Measurements from ENCODE around the gene LENG1.
A peak's percentile ranks its signal among the peaks of the same experiment; 100 is the strongest.

The LENG1 gene

DNA sequence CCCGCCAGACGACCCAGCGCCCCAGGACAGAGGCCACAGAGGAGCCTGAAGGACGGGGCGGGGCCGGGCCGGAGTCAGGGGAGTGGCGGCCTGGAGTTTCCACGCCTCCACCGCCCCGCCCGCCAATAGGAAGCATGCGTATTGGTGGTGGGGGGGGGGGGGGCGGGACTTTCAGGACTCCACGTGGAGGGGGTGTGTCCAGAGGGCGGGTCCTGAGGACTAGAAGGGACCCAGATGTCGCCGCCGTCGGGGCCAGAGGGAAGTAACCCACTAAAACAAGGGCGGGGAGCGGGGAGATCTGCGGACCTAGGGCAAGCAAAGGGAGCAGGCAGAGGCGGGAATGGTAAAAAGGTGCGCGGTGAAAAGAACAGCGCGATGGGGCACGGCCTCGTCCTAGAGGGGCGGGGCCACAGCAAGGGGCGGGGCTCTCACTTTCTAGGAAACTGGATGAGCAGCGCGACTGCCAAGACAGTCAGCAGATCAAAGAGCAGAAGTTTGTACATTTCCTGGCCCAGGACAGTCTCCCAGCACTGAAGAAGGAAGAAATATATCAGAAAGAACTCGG, 2.8 kb upstream of the LENG1 start:
- DNase-seq: peak; percentile 70

DNA sequence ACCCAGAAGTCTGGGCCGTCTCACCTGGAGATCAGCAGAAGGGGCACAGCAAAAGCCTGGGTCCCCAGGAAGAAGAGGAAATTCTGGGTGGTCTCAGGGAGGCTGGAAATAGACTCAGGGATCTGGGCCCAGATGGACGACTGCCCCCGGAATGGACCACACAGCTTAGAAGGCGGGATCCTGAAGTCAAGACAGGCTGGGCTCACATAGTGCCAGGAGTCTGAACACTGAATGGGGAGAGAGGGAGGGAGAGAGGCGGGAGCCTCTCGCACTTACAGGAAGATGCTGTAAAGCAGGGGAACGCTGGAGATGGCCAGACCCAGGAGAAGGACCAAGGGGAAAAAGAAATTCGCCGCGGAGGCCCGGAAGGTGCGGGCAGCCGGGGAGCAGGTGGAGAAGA, 1.3 kb upstream of the LENG1 start:
- DNase-seq: no peak

DNA sequence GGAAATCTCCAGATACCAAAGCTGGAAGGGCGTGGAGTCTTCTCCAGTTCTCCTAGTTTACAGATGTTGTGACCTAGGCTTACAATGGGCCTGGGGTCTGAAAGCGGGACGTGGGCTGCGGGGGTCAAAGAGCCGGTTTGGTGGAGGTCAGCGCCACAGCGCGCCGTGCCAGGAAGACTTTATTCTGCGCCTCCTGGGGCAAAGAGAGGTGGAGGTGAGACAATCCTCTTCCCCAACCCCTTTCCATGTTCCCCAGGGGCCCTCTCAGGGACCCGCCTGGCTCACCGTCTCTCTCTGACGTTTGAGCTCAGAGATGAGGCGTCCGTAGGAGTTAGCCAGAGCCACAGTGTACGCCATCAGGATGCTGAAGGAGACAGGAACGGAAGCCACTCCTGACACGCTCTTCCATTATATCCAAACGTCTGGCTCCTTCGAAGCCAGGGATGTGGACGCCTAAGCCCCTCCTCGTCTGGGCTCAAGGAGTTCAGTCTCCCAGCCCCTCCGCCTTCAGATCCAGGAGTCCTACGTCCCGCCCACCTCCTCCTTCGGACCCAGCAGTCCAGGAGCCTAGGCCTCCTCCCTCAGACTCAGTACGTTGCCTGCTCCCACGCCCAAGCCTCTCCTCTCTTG, 776 bp upstream of the LENG1 start:
- DNase-seq: no peak

DNA sequence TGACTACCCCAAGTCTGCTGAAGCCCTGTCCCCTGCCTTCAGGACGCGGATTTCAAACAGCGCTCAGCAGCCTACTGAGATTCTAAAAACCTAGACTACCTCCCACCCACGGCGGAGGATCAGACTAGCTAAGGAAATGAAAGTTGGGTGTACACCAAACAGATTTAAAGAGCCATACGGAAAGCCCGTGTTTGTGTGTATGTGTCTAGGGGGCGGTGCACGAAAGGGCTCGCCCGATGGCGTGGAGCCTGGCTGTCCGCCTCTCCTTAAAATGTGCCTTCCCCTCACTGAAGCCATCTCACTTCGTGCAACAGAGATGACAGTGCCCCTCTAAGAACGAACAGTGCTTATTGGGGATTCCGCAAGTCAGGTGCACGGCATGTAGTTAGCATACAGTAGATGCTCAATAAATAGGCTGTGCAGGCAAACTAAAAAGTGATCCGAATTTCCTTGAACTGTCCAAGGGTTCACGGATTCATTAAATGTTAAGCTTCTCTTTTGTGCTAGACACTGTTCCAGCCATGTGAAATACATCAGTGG, 639 bp downstream of the LENG1 start:
- DNase-seq: no peak

DNA sequence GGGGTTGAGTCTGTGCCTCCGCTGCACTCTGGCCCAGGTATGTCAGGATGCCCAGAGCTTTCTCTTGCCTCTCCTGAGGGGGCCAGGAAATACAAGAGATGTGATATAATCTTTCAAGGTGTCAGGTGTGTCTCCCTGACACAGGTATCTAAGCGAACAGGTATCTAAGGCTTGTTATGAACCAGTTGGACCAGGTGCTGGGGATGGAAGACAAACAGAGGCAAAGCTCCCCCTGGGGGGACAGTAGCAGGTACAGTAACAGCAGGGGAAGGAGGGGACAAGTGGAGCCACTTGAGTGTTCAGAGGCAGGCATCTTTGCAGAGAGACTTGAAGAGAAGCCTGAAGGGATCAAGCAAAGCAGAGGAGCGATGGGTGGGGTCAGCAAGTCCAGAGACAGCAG, 2.6 kb downstream of the LENG1 start:
- no peak for DNase-seq

DNA sequence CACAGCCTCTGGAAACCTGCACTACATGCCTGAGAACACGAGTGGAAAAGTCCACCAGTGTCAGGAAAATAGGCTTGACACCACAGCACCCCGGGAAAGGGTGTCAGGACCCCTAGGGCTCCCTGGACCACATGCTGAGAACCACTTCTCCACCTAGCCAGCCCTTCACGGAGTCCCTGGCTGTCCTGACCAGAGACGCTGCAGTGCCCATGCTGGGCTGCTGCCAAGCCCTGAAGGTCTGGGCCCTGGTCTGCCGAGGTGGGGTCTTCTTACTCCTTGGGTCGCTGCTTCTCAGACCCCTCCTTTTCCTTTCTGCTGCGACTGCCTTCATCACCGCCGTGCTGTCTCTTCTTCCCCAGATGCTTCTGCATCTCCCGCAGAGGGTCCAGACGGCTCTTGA, 3.0 kb downstream of the LENG1 start:
- DNase-seq: no peak

DNA sequence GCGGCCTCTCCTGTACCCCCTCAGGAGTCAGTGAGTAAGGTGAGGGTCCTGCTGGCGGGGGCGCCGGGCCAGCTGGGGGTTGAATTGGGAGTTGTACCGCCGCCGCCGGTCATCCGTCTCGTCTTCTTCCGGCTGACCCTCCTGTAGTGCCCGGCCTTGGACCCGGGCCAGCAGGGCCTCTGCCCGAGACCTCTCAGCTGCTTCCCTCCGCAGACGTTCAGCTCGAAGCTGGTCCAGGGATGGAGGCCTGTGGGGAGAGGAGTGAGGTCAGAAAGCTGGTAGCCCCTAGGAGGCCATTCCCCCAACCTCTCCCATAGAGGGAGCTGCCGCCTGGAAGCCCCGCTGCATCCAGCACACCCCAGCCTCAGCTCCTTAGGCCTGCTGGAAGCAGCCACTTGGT, 3.8 kb downstream of the LENG1 start:
- DNase-seq: no peak

DNA sequence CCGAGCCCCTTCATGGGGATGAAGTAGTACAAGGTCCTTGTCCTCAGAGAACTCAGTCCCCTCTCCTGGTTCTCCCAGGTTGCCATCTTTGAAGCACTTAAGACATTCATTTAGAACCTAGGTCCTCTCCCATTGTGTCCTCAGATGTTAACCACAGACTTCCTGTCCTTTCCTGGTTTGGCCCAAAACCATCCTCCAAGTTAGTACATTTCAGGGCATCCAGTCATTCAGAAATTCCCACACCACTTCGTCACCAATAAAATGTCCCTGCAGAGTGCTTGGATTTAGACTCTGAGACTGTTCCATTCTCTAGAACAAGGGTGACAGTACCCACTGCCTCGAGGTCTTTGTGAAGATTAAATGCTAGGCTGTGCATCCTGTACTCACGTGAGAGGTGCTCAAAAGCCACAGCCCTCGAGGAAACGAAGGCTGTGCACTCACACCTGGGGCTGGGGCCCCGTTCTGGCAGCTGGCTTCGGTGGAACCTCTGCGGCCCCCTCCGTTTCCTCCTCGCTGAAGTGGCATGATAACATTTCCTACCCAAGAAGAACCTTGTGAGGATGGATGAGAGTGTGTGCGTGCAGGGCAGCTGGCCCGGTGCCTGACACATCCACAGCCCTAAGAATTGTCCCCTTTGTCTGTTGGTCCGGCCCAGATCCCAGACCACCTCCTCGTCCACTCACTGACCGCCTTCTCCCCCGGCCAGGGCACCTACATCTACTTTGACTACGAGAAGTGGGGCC, 4.7 kb downstream of the LENG1 start:
- peak; percentile 19 for DNase-seq

DNA sequence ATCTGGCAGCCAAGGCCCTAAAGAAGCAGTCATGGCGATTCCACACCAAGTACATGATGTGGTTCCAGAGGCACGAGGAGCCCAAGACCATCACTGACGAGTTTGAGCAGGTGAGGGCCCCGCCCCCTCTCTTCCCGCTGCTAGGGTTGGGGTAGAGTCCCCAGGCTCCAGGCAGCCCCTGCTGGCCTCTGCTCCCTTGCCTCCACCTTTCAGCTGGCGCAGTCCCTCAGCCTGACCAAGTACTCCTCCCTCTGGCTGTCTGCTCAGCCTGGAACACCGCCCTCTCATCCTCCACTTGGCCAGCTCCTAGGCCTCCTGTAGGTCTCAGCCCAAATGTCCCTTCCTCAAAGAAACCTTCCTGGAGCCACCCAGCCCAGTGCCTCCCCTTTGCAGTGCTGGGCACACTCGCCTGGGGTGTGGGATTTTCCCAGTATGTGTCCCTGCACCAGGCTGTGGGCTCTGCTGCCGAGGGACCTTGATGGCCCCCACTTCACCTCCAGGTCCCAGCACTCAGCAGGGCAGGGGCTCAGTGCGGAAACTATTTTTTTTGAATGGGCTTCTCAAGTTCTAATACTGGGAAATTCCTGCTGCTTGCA, 5.7 kb downstream of the LENG1 start:
- no peak for DNase-seq

DNA sequence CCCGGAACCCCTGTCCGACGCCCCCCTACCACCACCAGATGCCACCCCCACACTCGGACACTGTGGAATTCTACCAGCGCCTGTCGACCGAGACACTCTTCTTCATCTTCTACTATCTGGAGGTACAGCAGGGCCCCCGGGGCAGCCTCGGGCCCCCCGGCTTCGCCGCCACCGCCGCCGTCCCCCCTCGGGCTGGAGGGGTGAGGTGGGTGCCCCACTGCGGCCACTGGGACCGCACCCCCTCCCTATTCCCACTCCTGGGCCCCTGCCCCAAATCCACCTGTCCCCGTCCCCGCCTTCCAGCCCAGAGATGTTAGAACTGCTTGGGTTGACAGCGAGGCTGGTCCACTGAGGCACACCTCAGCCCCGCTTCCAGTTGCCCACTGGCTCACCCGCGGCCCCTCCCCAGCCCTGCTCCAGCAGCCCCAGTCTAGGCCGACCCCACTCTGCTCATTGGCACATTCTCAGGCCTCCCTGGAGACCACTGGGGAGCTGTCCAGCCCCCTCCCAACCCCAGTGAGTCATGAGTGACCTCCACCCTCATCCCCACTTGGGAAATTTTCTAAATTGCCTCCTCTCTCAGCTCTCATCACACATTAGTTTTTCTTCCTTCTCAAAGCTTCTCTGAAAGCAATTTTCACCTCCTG, 6.5 kb downstream of the LENG1 start:
- no peak for DNase-seq

DNA sequence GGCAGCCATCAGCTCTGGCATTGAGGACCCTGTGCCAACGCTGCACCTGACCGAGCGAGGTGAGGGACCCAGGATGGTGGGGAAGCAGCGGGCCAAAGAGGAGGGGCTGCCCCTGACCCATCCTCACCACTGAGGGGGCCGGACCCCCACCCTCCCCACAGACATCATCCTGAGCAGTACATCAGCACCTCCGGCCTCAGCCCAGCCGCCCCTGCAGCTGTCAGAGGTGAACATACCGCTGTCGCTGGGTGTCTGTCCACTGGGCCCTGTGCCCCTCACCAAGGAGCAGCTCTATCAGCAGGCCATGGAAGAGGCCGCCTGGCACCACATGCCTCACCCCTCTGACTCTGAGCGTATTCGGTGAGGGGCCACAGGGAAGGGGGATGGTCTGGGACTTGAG, 7.3 kb downstream of the LENG1 start:
- no peak for DNase-seq

DNA sequence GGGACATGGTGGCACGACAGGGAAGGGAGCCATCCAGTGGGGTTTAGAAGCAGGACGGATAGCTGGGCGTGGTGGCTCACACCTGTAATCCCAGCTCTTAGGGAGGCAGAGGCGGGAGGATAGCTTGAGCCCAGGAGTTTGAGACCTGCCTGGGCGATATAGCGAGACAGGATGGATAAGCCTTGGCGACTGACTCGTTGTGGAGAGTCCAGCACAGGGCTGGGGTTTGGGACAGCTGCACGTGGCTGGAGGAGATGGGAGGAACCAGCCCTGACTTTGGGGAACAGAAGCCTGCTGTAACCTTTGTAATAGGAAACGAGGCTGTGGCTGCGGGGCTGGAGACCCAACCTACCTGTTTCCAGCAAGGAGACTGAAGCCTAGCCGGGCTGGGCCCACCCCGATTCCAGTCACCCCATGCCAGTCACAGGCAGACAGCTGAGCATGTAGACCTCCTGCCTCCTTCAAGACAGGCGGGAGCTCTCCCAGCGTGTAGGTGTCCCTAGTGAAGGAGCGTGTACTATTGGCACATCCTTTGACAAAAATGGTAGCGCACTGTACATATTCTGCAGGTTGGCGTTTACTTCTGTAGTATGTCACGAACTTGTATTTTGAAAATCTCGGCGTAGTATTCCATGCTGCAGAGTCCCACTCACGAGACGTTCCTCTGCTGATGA, 8.0 kb downstream of the LENG1 start:
- DNase-seq: no peak

DNA sequence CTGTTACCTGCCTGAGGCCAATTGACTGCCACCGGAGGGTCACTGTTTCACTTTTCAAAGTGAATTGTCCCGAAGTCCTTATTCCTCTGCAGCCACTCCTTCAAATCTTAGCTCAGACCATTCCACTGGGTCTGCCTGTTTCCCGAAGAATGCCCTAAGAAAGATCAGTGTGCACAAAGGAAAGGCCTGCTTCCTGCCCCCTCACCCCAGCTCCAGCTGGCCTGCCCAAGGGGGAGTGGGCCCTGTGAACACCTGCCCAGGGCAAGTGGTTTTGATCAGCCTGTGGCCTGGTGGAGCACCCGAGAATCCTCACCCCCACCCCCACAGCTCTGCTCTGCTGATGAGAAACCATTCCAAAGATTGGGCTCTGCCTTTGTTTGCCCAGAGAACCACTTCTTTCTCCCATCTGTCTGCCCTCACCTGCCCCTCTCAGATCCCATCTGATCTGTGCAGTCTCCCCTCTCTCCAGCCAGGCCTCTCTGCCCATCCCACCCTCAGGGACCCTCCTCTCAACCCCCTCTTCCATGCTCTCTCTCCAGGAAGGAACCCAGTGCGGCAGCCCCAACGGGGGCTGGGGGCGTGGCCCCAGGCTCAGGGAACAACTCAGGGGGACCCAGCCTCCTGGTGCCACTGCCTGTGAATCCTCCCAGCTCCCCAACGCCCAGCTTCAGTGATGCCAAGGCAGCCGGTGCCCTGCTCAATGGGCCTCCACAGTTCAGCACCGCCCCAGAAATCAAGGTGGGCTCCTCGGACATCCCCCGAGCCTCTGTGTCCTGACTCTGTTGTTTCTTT, 10.3 kb downstream of the LENG1 start:
- no peak for DNase-seq

DNA sequence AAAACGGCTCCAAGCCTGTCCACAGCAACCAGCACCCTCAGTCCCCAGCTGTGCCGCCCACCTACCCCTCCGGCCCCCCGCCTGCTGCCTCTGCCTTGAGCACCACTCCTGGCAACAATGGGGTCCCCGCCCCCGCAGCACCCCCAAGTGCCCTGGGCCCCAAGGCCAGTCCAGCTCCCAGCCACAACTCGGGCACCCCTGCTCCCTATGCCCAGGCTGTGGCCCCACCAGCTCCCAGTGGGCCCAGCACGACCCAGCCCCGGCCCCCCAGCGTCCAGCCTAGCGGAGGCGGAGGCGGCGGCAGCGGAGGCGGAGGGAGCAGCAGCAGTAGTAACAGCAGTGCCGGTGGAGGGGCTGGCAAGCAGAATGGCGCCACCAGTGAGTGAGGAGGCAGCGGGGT, 11.4 kb downstream of the LENG1 start:
- no peak for DNase-seq

DNA sequence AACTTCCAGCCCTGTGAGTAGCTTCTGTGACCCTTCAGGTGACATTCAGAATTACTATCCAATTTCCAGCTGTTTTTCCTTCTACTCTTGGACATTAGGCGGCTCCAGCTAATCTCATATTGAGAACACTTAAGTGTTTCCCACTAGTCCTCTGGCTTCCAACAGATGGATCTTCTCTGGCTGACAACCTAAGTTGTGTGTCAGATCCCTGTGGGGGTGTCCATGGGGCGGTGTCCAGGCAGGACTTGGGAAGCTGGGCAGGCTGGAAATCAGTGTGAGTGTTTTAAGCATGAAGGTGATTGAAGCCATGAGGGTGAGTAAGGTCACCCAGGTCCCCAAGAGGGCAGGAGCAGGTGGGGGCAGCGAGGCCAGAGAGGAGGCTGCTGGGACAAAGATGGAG, 11.8 kb downstream of the LENG1 start:
- no peak for DNase-seq

DNA sequence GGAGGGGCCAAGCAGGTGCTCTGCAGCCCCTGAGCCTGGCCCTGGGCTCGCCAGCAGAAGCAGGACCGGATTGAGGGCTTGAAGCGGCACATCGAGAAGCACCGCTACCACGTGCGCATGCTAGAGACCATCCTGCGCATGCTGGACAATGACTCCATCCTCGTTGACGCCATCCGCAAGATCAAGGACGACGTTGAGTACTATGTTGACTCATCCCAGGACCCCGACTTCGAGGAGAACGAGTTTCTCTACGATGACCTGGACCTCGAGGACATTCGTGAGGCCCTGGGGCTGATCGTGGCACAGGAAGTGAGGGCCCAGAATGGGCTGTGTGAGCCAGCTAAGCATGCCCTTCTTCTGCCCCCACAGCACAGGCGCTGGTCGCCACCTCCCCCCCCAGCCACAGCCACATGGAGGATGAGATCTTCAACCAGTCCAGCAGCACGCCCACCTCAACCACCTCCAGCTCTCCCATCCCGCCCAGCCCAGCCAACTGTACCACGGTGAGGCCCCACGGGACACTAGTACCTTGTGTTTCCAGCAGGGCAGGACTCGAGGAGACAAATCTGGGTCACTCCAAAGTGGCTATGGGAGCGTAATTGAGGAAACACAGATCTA, 13.9 kb downstream of the LENG1 start:
- no peak for DNase-seq

DNA sequence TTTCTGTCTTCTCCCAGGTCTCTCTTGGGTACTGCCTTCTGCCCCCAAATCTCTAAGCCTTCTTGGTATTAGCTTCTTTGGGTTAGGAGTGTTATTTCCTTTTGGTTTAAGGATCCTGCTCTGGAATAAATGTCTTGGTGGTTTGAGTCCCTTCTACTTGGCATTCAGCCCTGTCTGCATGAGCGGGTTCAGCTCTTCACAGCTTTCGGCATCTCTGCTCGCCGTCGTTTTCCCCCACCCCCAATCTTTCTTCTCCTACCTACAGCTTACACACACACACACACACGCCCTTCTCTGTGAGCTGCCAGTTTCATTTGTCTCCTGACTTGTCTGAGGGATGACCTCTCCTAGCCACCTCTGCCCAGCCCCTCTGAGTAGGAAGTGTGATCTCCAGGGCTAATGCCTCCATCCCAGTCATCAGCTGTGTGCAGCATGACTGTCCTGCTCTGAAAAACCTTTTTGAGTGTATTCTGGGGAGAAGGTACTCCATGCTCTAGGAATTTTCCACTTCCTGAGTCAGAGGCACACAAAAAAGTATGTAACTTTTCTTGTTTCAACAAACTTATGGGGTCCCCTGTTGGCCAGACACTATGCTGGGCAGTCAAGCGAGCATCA, 17.2 kb downstream of the LENG1 start:
- no peak for DNase-seq

DNA sequence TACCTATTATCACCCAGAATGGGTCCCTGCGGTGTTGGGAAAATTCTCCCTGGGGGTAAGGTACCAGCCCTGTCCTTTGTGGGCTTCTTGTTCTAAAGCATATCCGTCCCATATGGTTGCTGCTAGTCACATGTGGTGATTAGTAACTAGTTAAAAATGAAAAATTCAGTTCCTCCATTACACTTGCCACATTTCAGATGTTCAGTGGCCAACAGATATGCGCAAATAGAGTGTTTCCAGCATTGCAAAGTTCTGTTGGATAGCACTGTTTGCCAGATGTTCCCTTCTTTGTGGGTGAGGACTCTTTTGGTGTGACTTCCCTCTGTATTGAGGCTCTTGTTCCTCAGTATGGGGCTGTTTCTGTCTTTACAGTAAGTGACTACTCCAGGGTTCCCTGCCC, 18.2 kb downstream of the LENG1 start:
- DNase-seq: no peak

DNA sequence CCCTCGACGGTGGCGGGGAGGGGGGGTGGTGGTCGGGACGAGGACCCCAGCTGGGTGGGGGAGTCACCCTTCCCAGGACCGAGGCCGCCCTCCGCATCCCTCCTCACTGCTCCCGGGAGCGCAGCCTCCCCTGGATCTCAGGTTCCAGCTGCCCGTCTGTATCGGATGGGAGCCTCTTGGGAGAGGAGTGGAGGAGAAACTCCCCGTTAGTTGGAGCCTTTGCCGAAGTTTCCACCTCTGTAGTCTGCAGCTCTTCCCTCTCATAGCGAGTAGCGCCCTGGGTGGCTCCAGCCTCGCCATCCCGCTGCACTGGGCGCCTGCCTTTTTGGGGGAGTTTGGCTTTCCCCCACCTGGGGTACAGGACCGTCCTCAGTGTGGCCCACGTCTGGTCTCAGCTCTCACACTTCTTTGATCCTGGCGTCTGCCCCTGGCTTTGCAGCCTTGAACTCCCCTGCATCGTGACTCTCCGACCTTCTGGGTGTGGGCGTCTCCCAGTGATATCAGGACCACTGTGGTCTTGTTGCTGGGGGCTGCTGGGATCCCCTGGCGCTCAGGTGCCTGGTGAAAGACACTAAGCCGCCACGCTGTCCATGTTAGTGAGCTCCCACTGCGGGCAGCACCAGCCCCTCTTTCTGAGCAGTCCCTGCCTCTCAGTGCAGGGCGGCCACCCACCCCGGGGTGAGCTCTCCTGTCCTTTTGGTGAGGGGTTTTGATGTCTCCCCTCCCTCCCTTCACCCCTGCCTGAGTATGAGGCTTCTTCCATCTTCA, 20.8 kb downstream of the LENG1 start:
- DNase-seq: no peak

Measured in activated effector memory CD4-positive, alpha-beta T cell treated with Interleukin-2 at 50 U/mL for 16 hours (primary cell).